ENCODE results near the gene ALKBH4.

ALKBH4 gene

GRCh38 chr7:102468478-102469350 lies 4.1 kb upstream of the ALKBH4 start:
- Histone ChIP-seq H3K4me3 (ENCODE audit: low read depth, low read length) (no peak overlapping the region), H3K27me3 (replicated peaks) (no peaks in the 10 kb centered on the region), H3K27ac (no peak overlapping the region), H3K36me3 (replicated peaks) (peaks cover 33% of the 10 kb centered on the region)
- no peak for DNase-seq
- TF ChIP-seq CTCF (IDR thresholded peaks at IDR 0.05; ENCODE audit: low read depth, low read length, missing control alignments): no peak
- in situ Hi-C loops (cut with HindIII; ENCODE audit: low pct_ligation_motif_present, low sequenced_read_pairs): no loop called here

GRCh38 chr7:102467581-102468477 lies 3.2 kb upstream of the ALKBH4 start:
- TF ChIP-seq CTCF (IDR thresholded peaks at IDR 0.05; ENCODE audit: low read depth, low read length, missing control alignments): no peak
- Histone ChIP-seq H3K36me3 (replicated peaks) (peaks cover 27% of the 10 kb centered on the region), H3K4me3 (ENCODE audit: low read depth, low read length) (no peak overlapping the region), H3K27ac (no peak overlapping the region), H3K27me3 (replicated peaks) (no peaks in the 10 kb centered on the region)
- no peak for DNase-seq
- in situ Hi-C loops (cut with HindIII; ENCODE audit: low pct_ligation_motif_present, low sequenced_read_pairs): no loop called here

- in situ Hi-C loops (cut with HindIII; ENCODE audit: low pct_ligation_motif_present, low sequenced_read_pairs): no loop called here
- Histone ChIP-seq H3K27me3 (replicated peaks) (no peaks in the 10 kb centered on the region), H3K27ac (no peak overlapping the region), H3K36me3 (replicated peaks) (peaks cover 15% of the 10 kb centered on the region), H3K4me3 (ENCODE audit: low read depth, low read length) (peak overlapping the region; percentile 100)
- no peak for DNase-seq
- TF ChIP-seq CTCF (IDR thresholded peaks at IDR 0.05; ENCODE audit: low read depth, low read length, missing control alignments): no peak
Measured at GRCh38 chr7:102466097-102466496, 1.4 kb upstream of the ALKBH4 start.

- H3K27ac ChIP-seq: peak overlapping the region; percentile 69
- in situ Hi-C loops (cut with HindIII; ENCODE audit: low pct_ligation_motif_present, low sequenced_read_pairs): no loop called here
- DNase-seq: peak; percentile 14
Measured at GRCh38 chr7:102463841-102464576, 654 bp downstream of the ALKBH4 start.

More at GRCh38 chr7:102463841-102464576, 654 bp downstream of the ALKBH4 start:
- H3K4me3 ChIP-seq (ENCODE audit: low read depth, low read length): peak overlapping the region; percentile 100
- TF ChIP-seq CTCF (IDR thresholded peaks at IDR 0.05; ENCODE audit: low read depth, low read length, missing control alignments): no peak
- no peaks in the 10 kb centered on the region for H3K27me3 ChIP-seq (replicated peaks)
- peaks cover 12% of the 10 kb centered on the region for H3K36me3 ChIP-seq (replicated peaks)

Measured in brain microvascular endothelial cell (primary cell).